Neural progenitor cell (in vitro differentiated cells): Measurements from ENCODE around the gene ASCC2.

Experiments
- CTCF ChIP-seq: fragments of 200-600 bp; sonication (generic); IDR thresholded peaks from 2 replicates; pipeline ENCODE4 v1.5.1; 2017; ENCODE audit warnings: antibody characterized with exemption, mild to moderate bottlenecking
- EZH2 ChIP-seq: fragments of 200-600 bp; sonication (generic); IDR thresholded peaks from 2 replicates; pipeline ENCODE4 v1.6.1; 2017; ENCODE audit warnings: antibody characterized with exemption, mild to moderate bottlenecking, moderate library complexity
- EZH2phosphoT487 ChIP-seq: fragments of 200-600 bp; sonication (generic); IDR thresholded peaks from 2 replicates; pipeline ENCODE4 v1.6.1; 2017; ENCODE audit warnings: antibody characterized with exemption

DNA sequence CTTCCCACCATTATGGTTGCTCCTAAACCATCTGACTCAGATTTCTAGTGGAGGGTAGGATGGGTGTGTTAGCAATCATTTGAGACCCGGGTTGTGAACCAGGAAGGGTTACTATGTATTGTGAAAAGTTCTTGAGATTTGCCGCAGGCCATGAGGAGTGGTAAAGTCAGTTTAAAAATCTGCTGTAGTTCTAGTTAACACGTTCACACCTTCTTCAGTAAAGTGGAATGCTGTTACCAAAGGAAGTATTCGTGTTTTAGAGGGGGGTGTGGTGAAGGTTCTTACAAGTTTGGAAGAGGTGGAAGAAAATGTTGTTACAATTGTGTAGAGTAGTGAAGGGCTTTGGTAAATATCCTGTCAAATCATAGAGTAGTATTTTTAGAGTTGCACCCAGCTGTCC is 47.5 kb upstream of the ASCC2 start:
- no peak for TF ChIP-seq CTCF
- TF ChIP-seq EZH2phosphoT487 = no peak
- no peak for TF ChIP-seq EZH2
